ENCODE data around the gene SPAG9. TPM values are rescaled to one million over a fixed set of nuclear protein-coding genes. Genes with fewer than 3 reads are reported as not detected.

SPAG9 gene
- total and polyA plus RNA-seq, 2 of the 8 experiments (the other 6 are each of a cell fraction or from before 2014, with no cell fraction given), result 9.8 to 63.8 TPM

- H3K4me3 ChIP-seq (ENCODE audit: extremely low read depth in 1 of 4, insufficient read depth in 2 of 4, low read depth in 3 of 4, low read length in 4 of 4), result no peak overlapping the region
- no peaks in the 10 kb centered on the region for H3K9me3 ChIP-seq (ENCODE audit: insufficient read depth in 2 of 2, low read depth in 1 of 2, low read length in 1 of 2)
- H4K5ac ChIP-seq (ENCODE audit: insufficient read length, low read depth, low read length), result no peak overlapping the region
- no peak overlapping the region for H4K8ac ChIP-seq (ENCODE audit: extremely low read depth, insufficient read depth, low read length)
- no peaks in the 10 kb centered on the region for H3K23me2 ChIP-seq (ENCODE audit: low read depth, low read length)
- WGBS, 2 experiments (ENCODE audit: extremely low coverage in 1 of 2, insufficient coverage in 1 of 2, insufficient read length in 1 of 2, insufficient replicate concordance in 2 of 2, low coverage in 1 of 2, low lambda C conversion rate in 2 of 2, missing lambda C conversion rate in 1 of 2), result 95% methylated on average over 1 of the region's 1 CpG; no CpG with 5 or more reads in 1 of the 2 experiments
- no peak for FAIRE-seq
- H3K4me2 ChIP-seq (ENCODE audit: insufficient read depth in 1 of 2, low read depth in 2 of 2, low read length in 2 of 2), result no peak overlapping the region
- no peaks in the 10 kb centered on the region for H3K27me3 ChIP-seq (replicated peaks in 1 of 4; ENCODE audit: control insufficient read depth in 3 of 4, extremely low read depth in 1 of 4, insufficient read depth in 3 of 4, low read length in 3 of 4)
- no peak overlapping the region for H3K56ac ChIP-seq (replicated peaks; ENCODE audit: insufficient read length, low read depth, low read length)
- no peak overlapping the region for H2BK120ac ChIP-seq (replicated peaks; ENCODE audit: low read depth, low read length)
- no peak overlapping the region for H4K91ac ChIP-seq (replicated peaks; ENCODE audit: insufficient read length, low read length)
- no peaks in the 10 kb centered on the region for H3K36me3 ChIP-seq (ENCODE audit: control insufficient read depth in 2 of 4, insufficient read depth in 4 of 4, low read length in 3 of 4)
- CTCF ChIA-PET (ENCODE audit: partially characterized antibody), result interaction anchor here (1.0 kb wide), 1 partner anchor 12 kb away, joined by 4 read pairs; no protein-coding TSS in a partner anchor
- H3K4ac ChIP-seq (replicated peaks; ENCODE audit: insufficient read length, low read depth, low read length), result no peak overlapping the region
- H3K18ac ChIP-seq (ENCODE audit: extremely low read depth, low read length), result no peak overlapping the region
- no peak overlapping the region for H2BK20ac ChIP-seq (ENCODE audit: low read length)
- no peak overlapping the region for H3K27ac ChIP-seq (ENCODE audit: low read depth, low read length)
- H2AFZ ChIP-seq (ENCODE audit: low read length), result no peak overlapping the region
- H2BK12ac ChIP-seq (ENCODE audit: low read depth, low read length), result no peak overlapping the region
- DNase-seq (ENCODE audit: low read depth in 1 of 2, low spot score in 2 of 2), result no peak
- H3K9ac ChIP-seq (replicated peaks in 1 of 4; ENCODE audit: extremely low read depth in 1 of 4, low read depth in 3 of 4, low read length in 3 of 4), result no peak overlapping the region
- POLR2A ChIA-PET (ENCODE audit: partially characterized antibody), result no interaction called here
- H4K20me1 ChIP-seq (replicated peaks in 1 of 2; ENCODE audit: control insufficient read depth in 1 of 2, insufficient read depth in 2 of 2, low read length in 2 of 2), result no peaks in the 10 kb centered on the region
- no peaks in the 10 kb centered on the region for H3K4me1 ChIP-seq (replicated peaks in 1 of 4; ENCODE audit: control insufficient read depth in 3 of 4, insufficient read depth in 4 of 4, low read length in 3 of 4)
- H3K79me2 ChIP-seq (ENCODE audit: control insufficient read depth in 1 of 2, insufficient read depth in 2 of 2, low read length in 2 of 2), result peaks cover 0 to 13% of the 10 kb centered on the region in 2 experiments; a peak in 2 of 4 replicates
- no peak overlapping the region for H2BK15ac ChIP-seq (ENCODE audit: low read length)
- no peak overlapping the region for H2AK5ac ChIP-seq (ENCODE audit: low read depth, low read length)
- H3K23ac ChIP-seq (ENCODE audit: insufficient read length), result no peak overlapping the region
- no peak overlapping the region for H2BK5ac ChIP-seq (ENCODE audit: low read depth, low read length)
- H3K14ac ChIP-seq (ENCODE audit: insufficient read length), result no peak overlapping the region
- H3K79me1 ChIP-seq (ENCODE audit: low read depth, low read length), result no peaks in the 10 kb centered on the region; the same call in 1 of the 2 replicates
- no peak for TF ChIP-seq RAD21 (IDR thresholded peaks at IDR 0.05 in 1 of 2, conservative IDR thresholded peaks at IDR 0.05 in 1 of 2; ENCODE audit: low read depth in 2 of 2, low read length in 2 of 2)
- TF ChIP-seq TAF1 (IDR thresholded peaks at IDR 0.05; ENCODE audit: low read depth, low read length), result no peak
These were observed 56.5 kb downstream of the SPAG9 start for GRCh38 chr17:51064061-51064735.

Measured in H1 (cell line).